AG09309 (cell line): ENCODE results near the gene BRD7.

Experiments used
- DNase-seq: peaks from one replicate; pipeline ENCODE4 v3.0.0-alpha.2; 2010; ENCODE audit warnings: low read depth
- H3K4me3 ChIP-seq: 2 replicates; pipeline ENCODE4 v1.5.1; 2011; ENCODE audit warnings: mild to moderate bottlenecking, low read depth, low read length, moderate library complexity; ENCODE audit not compliant: control insufficient read depth
- CTCF ChIP-seq: IDR thresholded peaks from 2 replicates; pipeline ENCODE4 v1.5.1; 2011; ENCODE audit warnings: mild to moderate bottlenecking, low read depth, low read length, inconsistent platforms; ENCODE audit not compliant: insufficient read depth, control insufficient read depth; ENCODE audit errors: missing control alignments

BRD7 gene

GRCh38 chr16:50326264-50326663 lies 42.5 kb downstream of the BRD7 start:
- DNase-seq = no peak
- TF ChIP-seq CTCF = no peak
- H3K4me3 ChIP-seq = no peak overlapping the region

GRCh38 chr16:50324345-50324744 lies 44.4 kb downstream of the BRD7 start:
- DNase-seq = no peak
- TF ChIP-seq CTCF = no peak

GRCh38 chr16:50323335-50324011 lies 45.3 kb downstream of the BRD7 start:
- TF ChIP-seq CTCF = peak; percentile 31

More at GRCh38 chr16:50324345-50324744, 44.4 kb downstream of the BRD7 start:
- H3K4me3 ChIP-seq = no peak overlapping the region

GRCh38 chr16:50322333-50322732 lies 46.5 kb downstream of the BRD7 start:
- TF ChIP-seq CTCF = no peak
- no peak for DNase-seq
- no peak overlapping the region for H3K4me3 ChIP-seq

More at GRCh38 chr16:50323335-50324011, 45.3 kb downstream of the BRD7 start:
- H3K4me3 ChIP-seq = no peak overlapping the region
- DNase-seq = no peak

- H3K4me3 ChIP-seq = no peak overlapping the region
- no peak for DNase-seq
- no peak for TF ChIP-seq CTCF
Measured at GRCh38 chr16:50320310-50320709, 48.5 kb downstream of the BRD7 start.

GRCh38 chr16:50318796-50319578 lies 49.8 kb downstream of the BRD7 start:
- no peak for DNase-seq
- no peak for TF ChIP-seq CTCF
- no peak overlapping the region for H3K4me3 ChIP-seq
